AG08396 (cell line): ENCODE data around the gene MAGEB3.

Source experiments
- DNase-seq: peaks from one replicate; pipeline ENCODE4 v3.0.0; 2012; ENCODE audit warnings: low spot score, mixed read lengths

MAGEB3 gene

DNA sequence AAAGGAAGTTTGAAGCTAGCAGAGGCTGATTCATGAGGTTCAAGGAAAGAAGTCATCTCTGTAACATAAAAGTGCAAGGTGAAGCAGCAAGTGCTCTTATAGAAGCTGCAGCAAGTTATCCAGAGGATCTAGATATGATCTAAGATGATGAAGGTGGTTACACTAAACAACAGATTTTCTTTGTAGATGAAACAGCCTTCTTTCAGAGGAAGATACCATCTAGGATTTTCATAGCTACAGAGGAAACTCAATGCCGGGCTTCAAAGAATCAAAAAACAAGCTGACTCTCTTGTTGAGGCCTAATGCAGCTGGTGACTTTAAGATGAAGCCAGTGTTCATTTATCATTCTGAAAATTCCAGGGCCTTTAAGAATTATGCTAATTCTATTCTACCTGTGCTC, 50.0 kb downstream of the MAGEB3 start:
- DNase-seq = no peak

DNA sequence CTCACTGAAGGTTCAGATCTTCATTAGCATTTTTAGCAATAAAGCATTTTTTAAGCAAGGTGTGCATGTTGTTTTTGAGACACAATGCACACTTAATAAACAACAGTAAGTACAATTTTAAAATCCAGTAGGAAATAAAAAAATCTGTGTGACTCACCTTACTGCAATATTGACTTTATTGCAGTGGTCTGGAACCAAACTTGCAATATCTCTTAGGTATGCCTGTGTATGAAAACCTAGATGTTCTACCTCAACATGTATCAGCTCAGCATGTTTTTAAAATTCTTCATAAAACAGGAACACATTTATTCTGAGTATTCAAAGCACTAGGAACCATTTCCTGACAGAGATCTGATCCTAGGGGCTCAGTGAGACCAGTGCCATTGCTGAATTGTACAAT, 52.1 kb downstream of the MAGEB3 start:
- DNase-seq = no peak

DNA sequence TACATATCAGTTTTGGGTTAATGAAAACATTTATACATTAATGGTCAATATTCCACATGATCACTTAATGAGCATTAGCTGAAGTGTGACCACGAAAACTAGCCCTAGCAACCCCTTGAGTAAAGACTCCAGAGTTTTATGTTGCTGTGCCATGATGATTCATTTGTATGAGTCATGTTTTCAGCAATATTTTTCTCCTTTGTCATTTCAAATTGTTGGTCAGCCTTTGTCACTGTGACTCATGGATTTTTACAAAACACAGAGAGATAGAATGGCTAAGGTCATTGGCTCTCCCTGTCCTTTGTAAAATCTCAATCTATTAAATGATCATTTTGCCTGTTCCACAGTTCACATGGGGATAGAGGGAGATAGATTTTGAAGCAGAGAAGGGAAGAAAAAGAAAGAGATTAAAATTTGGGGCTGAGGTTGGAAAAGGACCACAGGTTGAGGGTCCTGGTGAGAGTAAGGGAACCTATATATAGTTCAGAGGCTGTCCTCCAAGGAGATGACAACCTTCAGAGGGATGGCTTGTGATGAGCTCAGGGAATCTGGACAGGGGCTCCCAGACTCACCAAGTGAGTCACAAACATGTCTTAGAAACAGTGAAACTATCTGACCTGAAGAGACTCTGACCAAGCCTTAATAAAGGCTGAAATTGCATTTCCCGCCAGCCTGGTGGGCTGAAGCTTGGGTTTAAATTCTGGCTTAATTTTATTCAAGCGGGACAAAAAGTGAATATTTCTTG, 53.2 kb downstream of the MAGEB3 start:
- peak; percentile 69 for DNase-seq
